Caco-2 (cell line): Measurements from ENCODE around the gene LASP1NB.

Source experiments
- BruUV-seq: library from RNA; stranded (reverse); fragments of 400-500 nt; replicated peaks from 2 replicates; lab custom pipeline; 2021; lab: Mats Ljungman, UMichigan
- CTCF ChIA-PET: fragments of 300-600 bp; sonication (Branson Sonifier 250); formaldehyde crosslinking; loops from one replicate; lab custom pipeline; 2022; ENCODE audit warnings: antibody characterized with exemption; lab: Charles Lee
- POLR2A ChIA-PET: fragments of 300-600 bp; sonication (Branson Sonifier 250); formaldehyde crosslinking; loops from one replicate; lab custom pipeline; 2022; ENCODE audit warnings: antibody characterized with exemption; lab: Charles Lee
- DNase-seq, 2 experiments: peaks; one replicate each; pipeline versions ENCODE4 v3.0.0 to v3.0.0-alpha.2; 2020 to 2022
- H3K27me3 ChIP-seq: replicated peaks from 2 replicates; pipeline ENCODE4 v1.6.0; 2011; ENCODE audit warnings: low read length; ENCODE audit not compliant: control insufficient read depth, insufficient read depth
- H3K36me3 ChIP-seq: 2 replicates; pipeline ENCODE4 v1.5.1; 2011; ENCODE audit warnings: low read length; ENCODE audit not compliant: control insufficient read depth, insufficient read depth
- H3K4me1 ChIP-seq: fragments of 250-450 bp; sonication (Bioruptor Pico); 2 replicates; pipeline ENCODE4 v1.5.1; 2020; ENCODE audit warnings: mild to moderate bottlenecking
- H3K4me3 ChIP-seq: 2 replicates; pipeline ENCODE4 v1.5.1; 2011; ENCODE audit warnings: low read depth, mild to moderate bottlenecking, control low read depth, low read length
- H3K9me3 ChIP-seq: fragments of 250-450 bp; sonication (Bioruptor Pico); 2 replicates; pipeline ENCODE4 v1.5.1; 2020; ENCODE audit warnings: mild to moderate bottlenecking, moderate library complexity
- H3K27ac Mint-ChIP-seq: one replicate; pipeline ENCODE4 v1.8.0; 2022; ENCODE audit warnings: mixed read lengths; ENCODE audit not compliant: unreplicated experiment
- H3K27me3 Mint-ChIP-seq: one replicate; pipeline ENCODE4 v1.8.0; 2022; ENCODE audit warnings: mixed read lengths; ENCODE audit not compliant: insufficient read depth, unreplicated experiment
- H3K36me3 Mint-ChIP-seq: one replicate; pipeline ENCODE4 v1.8.0; 2022; ENCODE audit warnings: mild to moderate bottlenecking, mixed read lengths; ENCODE audit not compliant: insufficient read depth, unreplicated experiment
- H3K4me1 Mint-ChIP-seq: one replicate; pipeline ENCODE4 v1.8.0; 2022; ENCODE audit warnings: low read depth, mixed read lengths; ENCODE audit not compliant: unreplicated experiment
- H3K4me3 Mint-ChIP-seq: one replicate; pipeline ENCODE4 v1.8.0; 2022; ENCODE audit warnings: mild to moderate bottlenecking, moderate library complexity, mixed read lengths; ENCODE audit not compliant: unreplicated experiment
- H3K9me3 Mint-ChIP-seq: one replicate; pipeline ENCODE4 v1.8.0; 2022; ENCODE audit warnings: mixed read lengths; ENCODE audit not compliant: unreplicated experiment
- CTCF ChIP-seq, 2 experiments: fragments of 200-600 bp in 1 of 2; IDR thresholded peaks; 1 replicate in 1 of 2; 2 replicates in 1 of 2; pipeline versions ENCODE4 v1.5.1 to v1.8.0; 2011 to 2022; ENCODE audit warnings: antibody characterized with exemption in 1 of 2, control low read depth in 1 of 2, inconsistent platforms in 1 of 2, low read depth in 1 of 2, low read length in 1 of 2, mild to moderate bottlenecking in 1 of 2, moderate library complexity in 1 of 2; ENCODE audit not compliant: insufficient read depth in 1 of 2, severe bottlenecking in 1 of 2, unreplicated experiment in 1 of 2
- intact Hi-C: fragments of 100-400 bp; cut with micrococcal nuclease; formaldehyde crosslinking; loops from one replicate; pipeline ENCODE4 v1.10.0; 2022; ENCODE audit not compliant: unreplicated experiment

Gene LASP1NB

DNA sequence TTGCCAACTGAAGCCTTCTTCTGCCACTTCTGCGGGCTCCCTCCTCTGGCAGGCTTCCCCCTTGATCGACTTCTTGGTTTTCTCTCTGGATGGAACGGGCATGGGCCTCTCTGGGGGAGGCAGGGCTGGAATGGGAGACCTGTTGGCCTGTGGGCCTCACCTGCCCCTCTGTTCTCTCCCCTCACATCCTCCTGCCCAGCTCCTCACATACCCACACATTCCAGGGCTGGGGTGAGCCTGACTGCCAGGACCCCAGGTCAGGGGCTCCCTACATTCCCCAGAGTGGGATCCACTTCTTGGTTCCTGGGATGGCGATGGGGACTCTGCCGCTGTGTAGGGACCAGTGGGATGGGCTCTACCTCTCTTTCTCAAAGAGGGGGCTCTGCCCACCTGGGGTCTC is 6.5 kb upstream of the LASP1NB start:
- ChIA-PET POLR2A (no interaction called here), CTCF (interaction anchor here (0.7 kb wide), 1 partner anchor 184 kb away, joined by 4 read pairs; no protein-coding TSS in a partner anchor)
- Mint-ChIP-seq H3K27ac (no peak overlapping the region), H3K4me1 (no peaks in the 10 kb centered on the region), H3K4me3 (no peak overlapping the region), H3K9me3 (no peaks in the 10 kb centered on the region), H3K27me3 (no peaks in the 10 kb centered on the region), H3K36me3 (peaks cover 63% of the 10 kb centered on the region)
- Histone ChIP-seq H3K36me3 (peaks cover 5% of the 10 kb centered on the region), H3K27me3 (no peaks in the 10 kb centered on the region), H3K4me3 (no peak overlapping the region), H3K4me1 (peaks cover 9% of the 10 kb centered on the region; the same call in 1 of the 2 replicates), H3K9me3 (no peaks in the 10 kb centered on the region)
- intact Hi-C loops, result no loop called here
- BruUV-seq, result no TSS peak
- no peak for TF ChIP-seq CTCF (IDR thresholded peaks at IDR 0.05; ENCODE audit: insufficient read depth in 1 of 2, low read depth in 1 of 2, low read length in 1 of 2, severe bottlenecking in 1 of 2, unreplicated experiment in 1 of 2)
- no peak for DNase-seq

- intact Hi-C loops, result loop anchor here (5.0 kb wide), 1 partner anchor 47 kb away; the partner anchor contains the start of gene LASP1
- Mint-ChIP-seq H3K4me3 (no peak overlapping the region), H3K36me3 (peaks cover 58% of the 10 kb centered on the region), H3K27me3 (no peaks in the 10 kb centered on the region), H3K9me3 (no peaks in the 10 kb centered on the region), H3K27ac (no peak overlapping the region), H3K4me1 (no peaks in the 10 kb centered on the region)
- no TSS peak for BruUV-seq
- no peak for TF ChIP-seq CTCF (IDR thresholded peaks at IDR 0.05; ENCODE audit: insufficient read depth in 1 of 2, low read depth in 1 of 2, low read length in 1 of 2, severe bottlenecking in 1 of 2, unreplicated experiment in 1 of 2)
- peaks cover 8% of the 10 kb centered on the region; the same call in 1 of the 2 replicates for H3K4me1 ChIP-seq
- no peak for DNase-seq
- no peaks in the 10 kb centered on the region for H3K27me3 ChIP-seq
- no peaks in the 10 kb centered on the region for H3K9me3 ChIP-seq
- no peak overlapping the region for H3K4me3 ChIP-seq
- ChIA-PET POLR2A (no interaction called here), CTCF (no interaction called here)
- H3K36me3 ChIP-seq, result peaks cover 5% of the 10 kb centered on the region
Measured at GRCh38 chr17:38919316-38920078, 5.9 kb upstream of the LASP1NB start.

- no peak overlapping the region for H3K27ac Mint-ChIP-seq
- intact Hi-C loops, result loop anchor here (5.0 kb wide), 1 partner anchor 48 kb away; the partner anchor contains the start of gene LASP1
- no peaks in the 10 kb centered on the region for H3K4me1 Mint-ChIP-seq
- H3K27me3 Mint-ChIP-seq, result no peaks in the 10 kb centered on the region
- no TSS peak for BruUV-seq
- DNase-seq, result no peak
- ChIA-PET CTCF (interaction anchor here (0.6 kb wide), 1 partner anchor 186 kb away, joined by 3 read pairs; no protein-coding TSS in a partner anchor), POLR2A (no interaction called here)
- peaks cover 47% of the 10 kb centered on the region for H3K36me3 Mint-ChIP-seq
- no peak overlapping the region for H3K4me3 Mint-ChIP-seq
- H3K36me3 ChIP-seq, result peaks cover 3% of the 10 kb centered on the region
- no peaks in the 10 kb centered on the region for H3K9me3 ChIP-seq
- H3K9me3 Mint-ChIP-seq, result no peaks in the 10 kb centered on the region
- no peaks in the 10 kb centered on the region for H3K4me1 ChIP-seq
- H3K4me3 ChIP-seq, result no peak overlapping the region
- TF ChIP-seq CTCF (IDR thresholded peaks at IDR 0.05; ENCODE audit: insufficient read depth in 1 of 2, low read depth in 1 of 2, low read length in 1 of 2, severe bottlenecking in 1 of 2, unreplicated experiment in 1 of 2), result no peak
- H3K27me3 ChIP-seq, result no peaks in the 10 kb centered on the region
Measured at GRCh38 chr17:38920374-38921291, 4.8 kb upstream of the LASP1NB start.
